Measurements from ENCODE around the gene FRMD6.

DNA sequence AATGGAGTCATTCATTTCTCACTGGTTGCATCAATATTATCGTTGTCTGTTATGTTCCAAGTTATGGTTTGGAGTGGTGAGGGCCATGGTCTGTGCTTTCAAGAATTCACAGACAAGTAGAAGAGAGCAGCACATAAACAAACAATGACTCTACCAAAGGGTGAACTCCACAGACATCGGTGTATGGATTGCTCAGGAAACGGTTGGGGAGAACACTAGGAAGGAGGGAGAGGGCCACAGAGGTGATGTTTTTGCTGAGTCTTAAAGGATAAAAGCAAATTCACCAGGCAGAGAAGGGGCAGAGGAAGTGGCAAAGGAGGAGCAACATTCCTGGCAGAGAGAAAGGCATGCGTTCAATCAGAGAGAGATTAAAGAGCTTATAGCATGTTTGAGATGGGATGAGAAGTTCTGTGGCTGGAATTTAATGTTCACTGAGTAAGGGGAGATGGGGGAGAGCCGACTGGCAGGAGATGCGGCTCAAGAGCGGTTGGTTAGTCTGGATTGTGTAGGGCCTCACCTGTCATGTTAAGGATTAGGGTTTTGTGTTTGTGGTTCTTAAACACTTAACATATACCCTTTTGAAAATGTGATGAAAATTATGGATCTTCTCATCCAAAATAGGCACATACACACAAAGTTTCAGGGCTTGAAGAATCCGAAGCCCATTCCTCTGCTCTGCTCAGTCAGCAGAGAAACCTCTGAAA is 42.3 kb upstream of the FRMD6 start:
- TF ChIP-seq POLR2A (IDR thresholded peaks at IDR 0.05; ENCODE audit: low read length) (no peak), GATA1 (IDR thresholded peaks at IDR 0.05; ENCODE audit: low read depth, low read length) (no peak)

Data from erythroblast (primary cell).